ENCODE measurements around the gene PCNA. TPM values are rescaled to one million over a fixed set of nuclear protein-coding genes. Genes with fewer than 3 reads are reported as not detected.

The PCNA gene
- total and polyA plus RNA-seq, 2 donors (not counting 1 experiment from before 2014, with no cell fraction given): 31.7 to 73.4 TPM

DNA sequence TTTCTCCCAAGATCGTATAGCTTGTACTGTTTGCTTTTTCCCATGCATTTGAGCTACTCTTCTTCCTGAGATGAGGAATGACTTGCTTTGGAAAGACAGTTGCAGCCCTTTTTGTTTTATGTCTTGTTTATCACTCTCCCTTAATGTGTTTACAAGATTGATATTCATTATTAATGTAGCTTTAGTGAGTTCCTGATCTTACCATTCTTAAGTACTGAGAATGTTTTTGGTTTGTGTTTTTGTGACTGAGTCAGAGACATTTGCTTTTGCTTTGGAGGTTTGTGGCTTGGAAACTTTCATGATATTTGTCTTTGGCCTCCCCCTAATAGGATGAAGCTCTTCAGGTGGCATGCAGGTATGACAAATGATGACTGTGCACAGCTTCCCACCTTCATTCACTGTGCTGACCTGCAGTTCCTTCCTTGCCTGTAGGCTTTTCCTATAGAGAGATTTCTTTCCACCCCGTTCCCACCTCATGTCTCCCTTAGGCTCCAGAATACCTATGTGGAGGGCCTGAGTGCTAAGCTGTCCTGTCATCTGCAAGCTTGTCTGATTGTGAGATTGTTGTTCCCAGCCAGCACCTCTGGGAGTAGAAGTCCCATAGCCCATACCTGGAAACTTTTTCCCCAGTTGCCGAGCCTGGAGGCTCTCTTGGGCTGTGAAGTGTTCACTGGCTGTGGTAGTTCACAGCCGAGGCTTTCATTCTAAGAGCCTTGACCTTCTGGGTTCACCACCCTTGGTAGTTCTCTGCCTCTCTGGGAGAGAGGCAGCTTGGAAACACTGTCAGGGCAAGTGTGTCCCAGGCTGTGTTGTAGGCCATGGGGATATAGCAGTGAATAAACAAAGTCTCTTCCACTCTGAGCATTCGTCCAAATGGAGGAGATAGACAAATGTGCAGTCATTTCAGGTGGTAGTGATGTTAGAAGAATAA lies 34.1 kb upstream of the PCNA start:
- Mint-ChIP-seq H3K9me3 (ENCODE audit: insufficient read depth) (no peaks in the 10 kb centered on the region), H3K4me3 (no peak overlapping the region), H3K4me1 (peaks cover 52% of the 10 kb centered on the region), H3K27me3 (no peaks in the 10 kb centered on the region), H3K27ac (no peak overlapping the region)
- H3K4me2 ChIP-seq (replicated peaks; ENCODE audit: low read depth, low read length, poor library complexity, severe bottlenecking): no peak overlapping the region
- no peaks in the 10 kb centered on the region for H3K27me3 ChIP-seq (replicated peaks in 1 of 4; ENCODE audit: control extremely low read depth in 1 of 4, control insufficient read depth in 3 of 4, insufficient read depth in 4 of 4, low read length in 3 of 4)
- 92% methylated on average over 3 of the region's 5 CpGs for WGBS (ENCODE audit: insufficient coverage)
- no peaks in the 10 kb centered on the region for H3K9me3 ChIP-seq (ENCODE audit: control extremely low read depth in 1 of 3, control insufficient read depth in 2 of 3, insufficient read depth in 1 of 3, low read length in 2 of 3)
- peaks cover 97% of the 10 kb centered on the region for H4K20me1 ChIP-seq (ENCODE audit: control insufficient read depth, insufficient read depth, low read length, poor library complexity, severe bottlenecking)
- no peak overlapping the region for H3K27ac ChIP-seq (ENCODE audit: low read length in 2 of 2)
- peaks cover 0 to 10% of the 10 kb centered on the region in 2 experiments for H3K36me3 ChIP-seq (replicated peaks in 1 of 2; ENCODE audit: control extremely low read depth in 1 of 2, control insufficient read depth in 1 of 2, extremely low read depth in 1 of 2, insufficient read depth in 2 of 2, low read length in 1 of 2)
- ChIA-PET POLR2A (no interaction called here), CTCF (no interaction called here)
- peaks cover 97% of the 10 kb centered on the region for H3K79me2 ChIP-seq (ENCODE audit: control insufficient read depth, insufficient read depth, low read length)
- H3K9ac ChIP-seq (ENCODE audit: low read length): no peak overlapping the region
- no peak overlapping the region for H2AFZ ChIP-seq (ENCODE audit: insufficient read depth, low read depth, low read length, poor library complexity, severe bottlenecking)
- TF ChIP-seq, protein P1, sequence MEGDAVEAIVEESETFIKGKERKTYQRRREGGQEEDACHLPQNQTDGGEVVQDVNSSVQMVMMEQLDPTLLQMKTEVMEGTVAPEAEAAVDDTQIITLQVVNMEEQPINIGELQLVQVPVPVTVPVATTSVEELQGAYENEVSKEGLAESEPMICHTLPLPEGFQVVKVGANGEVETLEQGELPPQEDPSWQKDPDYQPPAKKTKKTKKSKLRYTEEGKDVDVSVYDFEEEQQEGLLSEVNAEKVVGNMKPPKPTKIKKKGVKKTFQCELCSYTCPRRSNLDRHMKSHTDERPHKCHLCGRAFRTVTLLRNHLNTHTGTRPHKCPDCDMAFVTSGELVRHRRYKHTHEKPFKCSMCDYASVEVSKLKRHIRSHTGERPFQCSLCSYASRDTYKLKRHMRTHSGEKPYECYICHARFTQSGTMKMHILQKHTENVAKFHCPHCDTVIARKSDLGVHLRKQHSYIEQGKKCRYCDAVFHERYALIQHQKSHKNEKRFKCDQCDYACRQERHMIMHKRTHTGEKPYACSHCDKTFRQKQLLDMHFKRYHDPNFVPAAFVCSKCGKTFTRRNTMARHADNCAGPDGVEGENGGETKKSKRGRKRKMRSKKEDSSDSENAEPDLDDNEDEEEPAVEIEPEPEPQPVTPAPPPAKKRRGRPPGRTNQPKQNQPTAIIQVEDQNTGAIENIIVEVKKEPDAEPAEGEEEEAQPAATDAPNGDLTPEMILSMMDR (IDR thresholded peaks at IDR 0.05): no peak
- TF ChIP-seq EZH2 (IDR thresholded peaks at IDR 0.05; ENCODE audit: borderline replicate concordance, insufficient read depth, low read depth, low read length, poor library complexity, severe bottlenecking): no peak
- no peak overlapping the region for H3K4me3 ChIP-seq (ENCODE audit: control extremely low read depth in 1 of 5, extremely low read depth in 1 of 5, insufficient read depth in 1 of 5, low read depth in 2 of 5, low read length in 4 of 5)
- intact Hi-C loops (cut with micrococcal nuclease): no loop called here
- peaks cover 0 to 10% of the 10 kb centered on the region in 2 donors for H3K4me1 ChIP-seq (ENCODE audit: control insufficient read depth in 2 of 2, insufficient read depth in 2 of 2, low read length in 2 of 2)
- DNase-seq (no peak), ATAC-seq (ENCODE audit: low read depth) (no peak)

- Mint-ChIP-seq H3K4me3 (no peak overlapping the region), H3K27ac (no peak overlapping the region), H3K9me3 (ENCODE audit: insufficient read depth) (no peaks in the 10 kb centered on the region), H3K4me1 (peaks cover 46% of the 10 kb centered on the region), H3K27me3 (no peaks in the 10 kb centered on the region)
- Histone ChIP-seq H3K9me3 (ENCODE audit: control extremely low read depth in 1 of 3, control insufficient read depth in 2 of 3, insufficient read depth in 1 of 3, low read length in 2 of 3) (no peaks in the 10 kb centered on the region), H3K79me2 (ENCODE audit: control insufficient read depth, insufficient read depth, low read length) (peaks cover 100% of the 10 kb centered on the region), H3K9ac (ENCODE audit: low read length) (no peak overlapping the region), H3K27ac (ENCODE audit: low read length in 2 of 2) (no peak overlapping the region), H3K4me2 (replicated peaks; ENCODE audit: low read depth, low read length, poor library complexity, severe bottlenecking) (no peak overlapping the region), H3K4me1 (ENCODE audit: control insufficient read depth in 2 of 2, insufficient read depth in 2 of 2, low read length in 2 of 2) (peaks cover 0 to 10% of the 10 kb centered on the region in 2 donors), H2AFZ (ENCODE audit: insufficient read depth, low read depth, low read length, poor library complexity, severe bottlenecking) (no peak overlapping the region), H3K27me3 (replicated peaks in 1 of 4; ENCODE audit: control extremely low read depth in 1 of 4, control insufficient read depth in 3 of 4, insufficient read depth in 4 of 4, low read length in 3 of 4) (no peaks in the 10 kb centered on the region), H3K36me3 (replicated peaks in 1 of 2; ENCODE audit: control extremely low read depth in 1 of 2, control insufficient read depth in 1 of 2, extremely low read depth in 1 of 2, insufficient read depth in 2 of 2, low read length in 1 of 2) (peaks cover 0 to 10% of the 10 kb centered on the region in 2 experiments), H3K4me3 (ENCODE audit: control extremely low read depth in 1 of 5, extremely low read depth in 1 of 5, insufficient read depth in 1 of 5, low read depth in 2 of 5, low read length in 4 of 5) (no peak overlapping the region), H4K20me1 (ENCODE audit: control insufficient read depth, insufficient read depth, low read length, poor library complexity, severe bottlenecking) (peaks cover 97% of the 10 kb centered on the region)
- DNase-seq (no peak), ATAC-seq (ENCODE audit: low read depth) (no peak)
- no CpG with 5 or more reads among the region's 3 CpGs for WGBS (ENCODE audit: insufficient coverage)
- TF ChIP-seq, protein P1 (IDR thresholded peaks at IDR 0.05): no peak
- TF ChIP-seq EZH2 (IDR thresholded peaks at IDR 0.05; ENCODE audit: borderline replicate concordance, insufficient read depth, low read depth, low read length, poor library complexity, severe bottlenecking): no peak
- ChIA-PET POLR2A (no interaction called here), CTCF (no interaction called here)
- intact Hi-C loops (cut with micrococcal nuclease): no loop called here
Measured at GRCh38 chr20:5153152-5153467, 33.4 kb upstream of the PCNA start.

Measured in B cell (primary cell).